HG02938 (cell line): ENCODE data around the gene C18orf32.
A peak's percentile ranks its signal among the peaks of the same experiment; 100 is the strongest.
"Not testable (repeated sequence)": the region's sequence is repeated elsewhere in the genome, so short reads cannot be mapped to it uniquely, and the experiment has no call there.

Source experiments
- ATAC-seq: cut with Tn5 transposase; IDR thresholded peaks from one replicate; pipeline ENCODE4 v1.9.1; 2021; ENCODE audit warnings: mild to moderate bottlenecking, moderate library complexity; ENCODE audit not compliant: unreplicated experiment

The C18orf32 gene

DNA sequence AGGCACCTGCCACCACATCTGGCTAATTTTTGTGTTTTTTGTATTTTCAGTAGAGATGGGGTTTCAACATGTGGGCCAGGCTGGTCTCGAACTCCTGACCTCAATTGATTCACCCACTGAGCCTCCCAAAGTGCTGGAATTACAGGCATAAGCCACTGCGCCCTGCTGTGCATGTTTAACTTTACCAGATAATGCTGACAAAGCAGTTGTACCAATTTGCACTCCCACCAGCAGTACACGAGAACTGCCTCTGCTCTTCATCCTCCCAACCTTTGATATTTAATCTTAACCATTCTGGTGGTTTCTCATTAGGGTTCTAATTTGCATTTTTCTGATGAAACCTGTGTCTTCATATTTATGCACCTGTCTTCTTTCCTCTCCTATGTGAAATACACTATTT is 14.6 kb downstream of the C18orf32 start:
- no peak for ATAC-seq

DNA sequence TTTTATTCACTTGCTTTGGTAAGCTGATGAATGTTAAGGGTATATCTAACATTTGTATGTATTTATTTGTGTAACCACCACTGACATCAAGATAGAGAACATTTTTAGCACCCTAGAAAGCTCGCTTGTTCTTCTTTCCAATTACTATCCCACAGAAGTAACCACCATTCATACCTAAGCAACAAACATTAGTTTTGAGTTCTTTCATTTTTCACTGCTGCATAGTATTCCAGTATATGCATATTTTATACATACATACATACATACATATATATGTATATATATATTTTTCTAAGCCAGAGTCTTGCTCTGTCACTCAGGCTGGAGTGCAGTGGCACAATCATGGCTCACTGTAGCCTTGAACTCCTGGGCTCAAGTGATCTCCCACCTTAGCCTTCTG is 15.5 kb downstream of the C18orf32 start:
- no peak for ATAC-seq

DNA sequence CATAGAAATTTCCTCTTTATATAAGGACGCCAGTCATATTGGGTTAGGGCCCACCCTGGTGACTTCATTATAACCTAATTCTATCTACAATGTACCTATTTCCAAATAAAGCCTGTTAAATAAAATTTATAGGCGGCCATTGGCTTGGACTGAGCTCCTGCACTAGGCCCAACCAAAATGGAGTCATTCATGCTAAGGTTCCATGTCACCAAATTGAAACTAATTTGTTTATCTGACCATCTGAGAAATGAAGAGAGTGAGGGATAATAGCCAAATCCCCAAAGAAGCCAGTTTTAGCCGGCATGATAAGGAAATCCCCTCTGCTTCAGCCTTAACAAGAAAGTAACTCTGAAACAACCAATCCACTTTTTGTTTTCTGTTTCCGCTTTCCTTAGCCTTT is 19.4 kb downstream of the C18orf32 start:
- no peak for ATAC-seq

DNA sequence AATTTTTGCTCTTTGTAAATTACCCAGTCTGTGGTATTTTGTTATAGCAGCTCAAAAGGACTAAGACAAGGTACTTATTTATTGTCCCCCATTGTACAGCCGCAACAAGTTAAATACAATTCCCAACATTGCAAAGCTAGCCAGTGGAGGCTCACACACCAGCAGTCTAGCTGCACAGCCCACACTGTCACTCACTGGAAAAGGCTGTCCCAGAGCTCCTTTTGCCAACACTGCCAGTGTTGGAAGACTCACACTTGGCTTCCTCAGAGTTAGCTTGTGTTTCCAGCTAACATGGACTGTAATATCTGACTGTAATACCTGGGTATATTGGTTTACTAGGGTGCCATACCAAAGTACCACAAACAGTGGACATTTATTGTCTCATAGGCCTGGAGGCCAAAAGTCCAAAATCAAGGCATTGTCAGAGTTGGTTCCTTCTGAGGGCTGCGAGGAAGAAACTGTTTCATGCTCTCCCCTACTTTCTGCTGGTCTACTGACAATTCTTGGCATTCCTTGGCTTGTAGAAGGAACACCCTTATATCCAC is 19.9 kb downstream of the C18orf32 start:
- ATAC-seq: no peak

DNA sequence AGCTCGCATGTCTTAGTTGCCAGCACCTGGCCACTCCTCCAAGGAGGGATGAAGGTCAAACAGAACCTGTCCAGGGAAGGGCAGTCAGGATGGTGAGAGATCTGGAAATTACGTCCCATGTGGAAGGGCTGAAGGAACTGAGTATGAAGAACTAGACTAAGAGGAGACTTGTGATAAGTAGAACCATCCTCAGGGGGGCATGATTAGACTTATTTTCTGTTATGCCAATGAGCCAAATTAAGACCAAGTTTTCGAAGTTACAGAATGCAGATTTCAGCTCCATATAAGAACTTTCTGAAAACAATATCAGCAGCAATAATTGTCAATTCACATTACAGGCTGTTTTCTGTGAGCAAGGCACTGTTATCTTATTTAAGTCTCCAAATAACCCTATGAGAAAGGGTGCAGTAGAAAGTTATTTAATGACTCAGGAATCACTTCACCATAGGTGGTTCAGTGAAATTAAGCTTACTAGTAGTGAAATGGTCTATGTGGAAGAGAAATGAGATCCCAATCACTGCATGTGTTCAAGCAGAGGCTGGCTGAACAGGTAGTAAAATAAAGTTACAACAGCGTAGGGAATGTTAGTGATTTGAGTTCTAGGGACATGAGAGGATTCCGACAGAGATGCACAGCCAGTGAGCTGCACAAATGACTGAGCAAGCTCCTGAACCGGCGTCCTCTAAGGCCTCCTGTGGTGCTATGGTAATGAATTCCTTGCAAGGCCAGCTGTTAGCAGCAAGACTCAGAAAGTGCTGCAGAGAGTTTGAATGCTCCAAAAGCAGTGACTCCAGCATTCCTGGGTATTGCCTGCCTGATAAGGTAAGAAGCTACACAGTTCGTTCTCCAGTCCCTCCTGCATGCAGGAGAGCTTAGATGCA is 22.1 kb downstream of the C18orf32 start:
- ATAC-seq: no peak

DNA sequence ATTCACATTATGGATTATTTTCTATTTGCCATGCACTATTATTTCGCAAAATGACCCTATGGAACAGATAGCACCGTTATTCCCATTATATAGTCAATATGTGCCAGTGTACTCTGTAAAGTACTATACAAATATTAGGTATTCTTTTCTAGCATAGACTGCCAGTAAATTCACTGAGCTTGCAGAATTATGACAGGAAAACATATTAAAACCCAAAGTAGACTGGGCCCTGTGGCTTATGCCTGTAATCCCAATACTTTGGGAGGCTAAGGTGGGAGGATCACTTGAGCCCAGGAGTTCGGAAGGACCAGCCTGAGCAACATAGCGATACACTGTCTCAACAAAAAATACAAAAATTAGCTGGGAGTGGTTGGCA is 25.4 kb downstream of the C18orf32 start:
- ATAC-seq: no peak

DNA sequence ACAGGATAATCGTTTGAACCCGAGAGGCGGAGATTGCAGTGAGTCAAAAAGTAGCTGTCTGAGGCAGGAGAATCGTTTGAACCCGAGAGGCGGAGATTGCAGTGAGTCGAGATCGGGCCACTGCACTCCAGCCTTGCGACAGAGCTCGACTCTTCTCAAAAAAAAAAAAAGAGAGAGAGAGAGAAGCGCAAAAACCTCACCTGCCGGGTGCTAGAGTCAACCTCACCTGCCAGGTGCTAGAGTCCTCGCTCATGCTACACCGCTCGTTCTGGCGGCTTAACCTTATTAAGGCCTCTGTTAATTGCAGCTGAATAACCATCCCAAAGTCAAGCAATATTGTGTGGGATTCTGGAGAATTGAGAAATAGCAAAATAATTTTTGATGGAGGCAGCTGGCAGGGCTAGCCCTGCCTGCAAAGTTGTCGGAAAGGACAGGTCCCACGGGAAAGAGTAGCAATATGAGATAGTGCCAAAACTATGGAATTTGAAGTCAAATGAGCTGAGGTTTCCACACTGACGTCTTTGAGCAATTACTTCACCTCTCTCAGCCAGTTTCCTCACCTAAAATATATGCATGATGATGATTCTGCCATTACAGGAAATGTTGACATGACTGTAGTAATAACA is 25.9 kb downstream of the C18orf32 start:
- no peak for ATAC-seq

DNA sequence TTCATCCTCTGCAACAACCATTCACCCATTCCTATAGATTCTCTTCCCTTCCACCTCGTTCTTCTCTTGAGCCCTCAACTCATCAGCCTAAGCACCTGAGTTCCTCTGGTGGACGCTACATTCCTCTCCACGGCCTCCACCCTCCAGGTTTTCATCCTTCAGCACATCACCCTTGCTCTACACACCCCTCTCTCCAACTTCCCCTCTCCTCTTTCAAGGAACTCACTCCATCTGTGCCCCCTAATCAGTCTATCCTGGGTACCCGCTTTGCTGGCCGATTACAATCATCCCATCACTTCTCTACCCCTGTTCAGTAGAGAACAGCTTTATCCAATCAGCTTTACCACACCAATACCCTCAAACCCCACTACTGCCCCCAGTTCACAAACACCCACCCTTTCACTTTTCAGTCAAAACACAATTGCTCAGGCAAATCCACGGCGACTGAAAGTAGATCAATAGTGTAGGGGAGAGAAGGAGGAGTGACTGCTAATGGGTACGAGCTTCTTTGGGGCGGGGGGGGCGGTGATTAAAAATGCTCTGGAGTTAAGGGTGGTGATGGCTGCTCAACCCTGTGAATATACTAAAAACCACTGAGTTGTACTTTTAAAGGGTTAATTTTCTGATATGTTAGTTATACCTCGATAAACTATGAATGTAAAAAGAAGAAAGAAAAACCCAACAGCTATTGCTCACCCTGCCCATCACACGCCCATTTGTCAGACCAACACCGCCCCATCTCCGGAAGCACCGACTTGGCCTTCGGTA is 27.4 kb downstream of the C18orf32 start:
- ATAC-seq: peak; percentile 33

DNA sequence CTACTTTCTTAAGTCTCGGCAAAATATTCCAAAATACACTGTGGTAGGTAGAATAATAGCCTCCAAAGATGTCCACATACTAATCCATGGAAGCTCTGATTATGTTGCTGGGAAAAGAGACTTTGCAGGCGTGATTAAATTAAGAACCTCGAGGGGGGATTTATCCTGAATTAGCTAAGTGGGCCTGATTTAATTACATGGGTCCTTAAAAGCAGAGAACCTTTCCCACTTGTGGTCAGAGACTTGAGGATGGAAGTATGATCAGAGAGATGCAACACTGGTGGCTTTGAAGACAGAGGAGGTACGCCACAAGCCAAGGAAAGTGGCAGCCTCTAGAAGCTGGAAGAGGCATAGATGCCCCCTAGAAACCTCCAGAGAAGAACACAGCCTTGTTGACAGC is 29.4 kb downstream of the C18orf32 start:
- no peak for ATAC-seq

DNA sequence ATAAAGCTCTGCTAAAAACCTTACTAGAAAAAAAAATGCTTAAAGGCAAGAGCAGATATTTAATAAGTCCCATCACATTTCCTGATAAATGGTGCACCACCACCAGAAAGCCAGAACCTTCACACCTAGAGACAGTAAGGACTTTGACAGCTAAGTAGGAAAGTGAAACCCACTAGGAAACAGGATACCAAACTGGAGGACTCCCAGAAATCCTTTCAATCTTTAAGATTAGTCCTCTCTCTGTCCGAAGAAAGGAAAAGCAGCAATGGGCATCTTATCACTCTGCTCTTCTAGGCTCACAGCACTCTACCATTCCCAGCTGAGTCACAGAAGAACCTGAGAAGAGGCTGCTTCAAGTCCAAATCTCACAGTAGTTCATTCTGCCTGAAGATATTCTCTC is 30.2 kb downstream of the C18orf32 start:
- no peak for ATAC-seq

DNA sequence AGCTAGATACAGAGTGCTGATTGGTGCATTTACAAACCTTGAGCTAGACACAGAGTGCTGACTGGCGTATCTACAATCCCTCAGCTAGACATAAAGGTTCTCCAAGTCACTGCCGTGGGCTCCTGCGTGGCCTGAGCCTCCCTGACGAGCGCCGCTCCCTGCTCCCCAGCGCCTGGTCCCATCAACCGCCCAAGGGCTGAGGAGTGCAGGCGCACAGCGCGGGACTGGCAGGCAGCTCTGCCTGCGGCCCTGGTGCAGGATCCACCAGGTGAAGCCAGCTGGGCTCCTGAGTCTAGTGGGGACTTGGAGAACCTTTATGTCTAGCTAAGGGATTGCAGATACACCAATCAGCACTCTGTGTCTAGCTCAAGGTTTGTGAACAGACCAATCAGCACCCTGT is 34.5 kb downstream of the C18orf32 start:
- not testable (repeated sequence) for ATAC-seq

DNA sequence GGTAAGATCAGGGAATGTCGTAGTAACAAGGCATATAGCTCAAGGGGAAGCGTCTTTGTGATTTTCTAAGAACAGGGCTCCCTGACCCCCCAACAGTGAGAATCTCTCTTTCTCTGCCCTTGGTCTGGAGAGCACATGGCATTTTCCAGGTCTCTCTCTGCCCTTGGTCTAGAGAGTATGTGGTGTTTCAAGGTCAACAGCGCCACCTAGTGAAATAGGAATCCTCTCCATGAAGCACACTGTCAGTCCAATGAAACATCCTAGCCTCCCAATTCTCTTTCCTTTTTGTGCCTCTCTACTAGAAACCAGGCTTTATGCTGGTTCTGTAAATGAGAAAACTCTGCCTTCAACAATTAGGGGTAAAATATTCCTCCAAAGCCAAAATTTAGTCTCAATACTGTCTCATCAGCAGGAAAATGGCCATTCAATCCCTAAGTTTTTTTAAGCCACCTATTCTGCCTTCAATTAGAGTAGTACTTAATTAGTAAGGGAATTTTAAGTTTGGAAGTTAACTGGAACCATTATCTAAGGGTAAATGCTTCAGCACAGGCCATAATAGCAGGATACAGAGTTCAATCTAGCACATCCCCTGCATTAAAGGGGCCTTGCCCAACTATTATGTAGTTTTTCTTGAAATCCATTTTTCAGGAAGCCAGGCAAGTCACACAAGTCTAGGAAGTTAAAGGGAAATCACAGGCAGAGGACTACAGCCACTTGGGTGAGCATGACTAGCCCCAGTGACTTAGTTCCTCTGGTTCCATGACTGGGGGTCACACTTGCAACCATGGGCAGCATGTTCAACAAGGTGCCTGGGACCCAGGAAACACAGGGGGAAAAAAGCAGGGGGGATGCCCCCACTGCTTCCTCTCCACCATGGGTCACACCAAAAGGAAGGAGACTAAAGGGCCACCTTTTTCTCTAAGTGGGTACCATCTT is 39.0 kb downstream of the C18orf32 start:
- ATAC-seq: no peak

DNA sequence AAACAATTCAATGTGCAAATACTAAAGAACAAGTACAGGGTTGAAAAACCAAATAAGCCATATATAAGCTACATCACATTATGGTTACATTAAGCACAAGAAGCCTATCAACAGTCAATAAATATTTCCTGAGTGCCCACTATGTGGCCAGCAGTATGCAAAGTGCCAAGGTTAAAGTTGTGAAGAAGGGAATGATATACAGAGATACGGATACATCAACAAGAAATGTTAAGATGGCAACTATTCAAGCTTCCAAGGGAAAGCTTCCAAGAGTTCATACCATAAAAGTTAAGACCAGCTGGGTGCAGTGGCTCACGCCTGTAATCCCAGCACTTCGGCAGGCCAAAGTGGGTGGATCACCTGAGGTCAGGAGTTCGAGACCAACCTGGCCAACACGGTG is 40.6 kb downstream of the C18orf32 start:
- no peak for ATAC-seq

DNA sequence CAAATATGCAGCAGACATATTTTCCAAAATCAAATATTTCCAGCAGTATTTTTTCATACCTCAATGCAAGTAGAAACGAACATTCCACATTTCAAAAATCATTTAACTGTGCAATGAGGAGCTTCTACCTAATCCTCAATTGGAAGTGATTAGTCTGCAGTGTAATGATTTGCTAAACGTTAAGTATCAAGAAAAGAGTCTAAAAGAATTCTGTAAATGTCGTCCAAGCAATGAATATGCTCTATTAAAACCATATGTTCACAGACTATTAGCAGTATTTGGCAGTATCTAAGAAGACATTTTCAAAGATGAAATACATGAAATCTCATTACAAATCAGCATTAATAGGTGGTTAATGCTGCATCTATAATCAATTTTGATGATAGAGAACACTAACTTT is 42.5 kb downstream of the C18orf32 start:
- ATAC-seq: no peak

DNA sequence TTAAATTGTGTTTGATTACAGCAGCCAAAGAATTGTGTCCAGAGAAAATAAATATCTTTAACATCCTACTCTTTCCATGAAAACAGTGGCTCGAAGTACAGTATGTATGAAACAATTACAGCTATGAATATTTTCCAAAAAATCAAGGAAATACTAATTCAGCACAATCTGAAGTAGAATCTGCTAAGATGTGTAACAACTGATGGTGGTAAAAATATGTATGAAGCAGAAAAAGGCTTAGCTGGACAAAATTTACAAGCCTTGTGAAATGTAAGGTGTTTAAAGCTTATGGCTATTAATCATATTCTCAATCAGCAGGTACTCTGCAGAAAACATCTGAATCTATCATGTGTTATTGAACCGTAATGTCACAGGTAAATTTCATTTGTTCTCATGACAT is 43.2 kb downstream of the C18orf32 start:
- ATAC-seq: no peak

DNA sequence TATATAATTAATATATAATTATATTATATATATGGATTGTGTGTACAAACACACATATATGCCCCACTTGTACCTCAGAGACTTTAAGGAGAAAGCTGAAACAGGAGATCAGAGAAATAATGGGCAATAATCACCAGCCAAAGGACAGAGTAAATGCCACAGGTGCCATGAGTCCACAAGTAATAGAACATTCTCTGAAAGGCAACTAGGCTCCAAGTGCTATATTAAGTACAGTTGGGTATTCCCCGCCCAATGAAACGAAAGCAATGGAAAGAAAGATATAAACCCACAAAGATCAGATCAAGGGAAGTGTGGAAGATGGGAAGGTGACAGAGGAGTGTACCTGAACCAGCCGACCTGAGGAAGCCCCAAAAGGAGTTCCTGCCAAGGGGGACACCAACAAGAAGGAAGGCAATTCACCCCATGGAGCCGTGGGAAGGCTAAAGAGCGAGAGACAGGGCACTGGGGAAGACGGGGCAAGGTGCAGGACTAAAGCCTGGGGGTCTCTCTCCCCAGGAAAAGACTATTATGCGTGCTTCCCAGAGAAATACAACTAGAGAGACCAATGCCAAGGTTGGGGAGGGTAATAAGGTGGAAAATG is 45.6 kb downstream of the C18orf32 start:
- no peak for ATAC-seq

DNA sequence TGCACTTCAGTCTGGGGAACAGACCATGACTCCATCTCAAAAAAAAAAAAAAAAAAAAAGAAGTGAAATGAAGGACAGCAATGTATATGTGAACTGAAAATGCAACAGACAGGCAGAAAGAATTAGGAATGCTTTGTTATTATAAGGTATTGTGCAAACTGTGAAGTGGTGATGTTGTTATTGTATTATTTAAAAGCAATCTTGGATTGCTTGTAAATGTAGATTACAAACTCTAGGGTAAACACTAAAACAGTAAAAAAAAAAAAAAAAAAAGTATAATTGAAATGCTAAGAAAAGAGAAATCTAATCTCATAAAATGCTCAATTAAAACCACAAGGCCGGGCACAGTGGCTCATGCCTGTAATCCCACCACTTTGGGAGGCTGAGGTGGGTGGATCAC is 51.9 kb downstream of the C18orf32 start:
- ATAC-seq: no peak

DNA sequence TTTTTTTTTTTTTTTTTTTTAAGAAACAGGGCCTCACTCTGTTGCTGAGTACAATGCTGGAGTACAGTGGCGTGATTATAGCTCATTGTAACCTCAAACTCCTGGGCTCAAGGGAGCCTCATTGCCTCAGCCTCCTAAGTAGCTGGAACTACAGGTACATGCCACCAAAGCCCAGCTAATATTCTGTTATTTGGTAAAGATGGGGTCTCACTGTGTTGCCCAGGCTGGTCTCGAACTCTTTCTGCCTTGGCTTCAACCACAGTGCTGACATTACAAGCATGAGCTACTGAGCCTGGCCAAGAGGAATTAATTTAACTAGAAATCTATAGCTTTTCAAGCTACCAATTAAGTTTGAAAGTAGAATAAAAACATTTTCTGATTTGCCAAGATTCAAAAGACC is 54.4 kb downstream of the C18orf32 start:
- no peak for ATAC-seq

DNA sequence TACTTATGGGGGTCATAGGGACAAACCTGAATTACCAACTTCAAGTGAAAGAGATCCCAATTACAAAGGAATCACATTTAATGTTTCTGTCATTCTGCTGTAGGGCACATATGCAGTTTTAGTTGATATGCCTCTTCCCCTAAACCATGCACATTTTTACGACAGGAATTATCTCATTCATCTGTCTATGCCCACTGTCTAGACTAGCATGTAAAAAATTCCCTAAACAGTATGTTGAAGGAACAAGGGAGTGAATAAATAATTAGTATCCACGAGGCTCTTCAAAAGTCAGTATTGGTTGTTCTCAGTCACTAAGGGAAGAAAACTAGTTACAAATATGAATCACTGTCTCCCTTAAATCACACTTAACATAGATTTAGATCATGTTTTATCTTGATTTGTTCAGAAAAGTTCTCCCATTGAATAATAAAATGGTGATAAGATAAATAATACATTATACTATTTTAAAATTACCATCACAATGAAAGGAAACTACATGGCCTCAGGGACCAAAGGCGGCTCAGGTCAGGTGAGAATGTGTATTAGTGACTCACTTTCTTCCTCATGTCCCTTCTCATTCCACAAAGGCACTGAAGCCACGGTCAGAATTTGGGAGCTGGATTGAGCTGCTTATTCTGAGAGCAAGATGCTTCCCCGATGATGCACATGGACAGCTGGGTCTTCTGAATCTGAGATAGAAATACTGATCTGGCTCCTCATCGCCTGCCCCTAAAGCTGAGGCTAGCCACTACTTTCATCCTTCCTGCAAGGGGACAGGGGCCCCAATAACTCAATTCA is 55.7 kb downstream of the C18orf32 start:
- ATAC-seq: no peak
